Measurements from ENCODE around the gene USP47.

DNA sequence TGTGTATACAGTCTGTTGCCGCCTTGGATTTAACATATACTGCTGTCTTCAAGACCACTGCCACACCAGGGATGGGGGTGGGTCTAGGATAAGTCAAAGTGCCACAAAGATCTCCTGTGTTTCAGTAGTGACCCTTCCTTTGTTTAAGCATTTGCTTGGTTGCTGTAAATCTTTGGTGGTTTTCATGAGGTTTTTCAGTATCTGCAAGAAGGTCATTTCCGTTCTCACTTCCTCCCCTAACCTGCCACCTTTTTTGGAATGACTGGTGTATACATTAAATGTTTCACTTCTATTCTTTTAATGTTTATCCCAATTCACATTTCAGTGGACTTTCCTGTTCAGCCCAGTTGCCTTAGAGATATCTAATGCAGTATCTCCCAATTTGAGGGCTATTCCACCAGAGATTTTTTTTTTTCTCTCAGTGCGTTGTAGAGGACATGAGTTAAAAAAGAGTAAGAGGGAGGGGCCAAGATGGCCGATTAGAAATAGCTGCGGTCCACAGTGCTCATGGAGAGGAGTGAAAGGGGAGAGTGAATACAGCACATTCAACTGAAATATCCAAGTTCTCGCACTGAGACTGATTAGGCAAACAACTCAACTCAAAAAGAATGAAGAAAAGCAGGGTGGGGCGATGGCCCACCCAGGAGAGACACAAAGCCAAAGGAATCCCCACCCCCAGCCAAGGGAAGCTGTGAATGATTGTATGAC, 43.2 kb downstream of the USP47 start:
- TF ChIP-seq CTCF (IDR thresholded peaks at IDR 0.05): no peak
- no peak for TF ChIP-seq POLR2A (IDR thresholded peaks at IDR 0.05)
